ENCODE data around the gene JMJD1C.
"Not testable (repeated sequence)": the region's sequence is repeated elsewhere in the genome, so short reads cannot be mapped to it uniquely, and the experiment has no call there.

Gene JMJD1C

DNA sequence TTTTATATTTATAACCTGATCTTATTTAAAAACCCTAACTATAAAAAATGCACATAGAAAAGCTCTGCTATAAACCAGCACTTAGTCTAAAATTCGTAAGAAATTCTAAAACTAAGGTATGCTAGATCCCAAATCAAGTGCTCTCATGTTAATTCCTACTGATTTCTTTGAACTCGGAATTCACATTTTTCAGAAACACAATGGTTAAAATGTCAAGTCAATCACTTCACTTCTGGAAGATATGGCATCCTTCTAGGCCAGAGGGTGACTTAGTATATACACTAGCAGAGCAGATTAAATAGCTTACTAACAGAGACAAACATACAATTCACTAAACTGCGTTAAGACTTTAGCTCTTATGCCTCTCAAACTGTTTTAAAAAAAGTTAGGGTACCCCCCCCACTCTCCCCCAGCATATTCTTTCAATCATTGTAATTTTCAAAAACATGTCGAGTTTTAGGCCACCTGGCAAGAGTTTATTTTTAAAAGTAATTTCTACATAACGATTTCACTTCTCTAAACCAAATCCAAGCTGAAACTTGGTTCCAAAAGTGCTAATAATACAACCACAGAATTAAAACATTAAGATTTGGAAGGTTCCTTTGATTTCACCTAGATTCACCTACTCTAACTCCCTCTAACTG, 203.2 kb downstream of the JMJD1C start:
- DNase-seq (ENCODE audit: low read depth): no peak

DNA sequence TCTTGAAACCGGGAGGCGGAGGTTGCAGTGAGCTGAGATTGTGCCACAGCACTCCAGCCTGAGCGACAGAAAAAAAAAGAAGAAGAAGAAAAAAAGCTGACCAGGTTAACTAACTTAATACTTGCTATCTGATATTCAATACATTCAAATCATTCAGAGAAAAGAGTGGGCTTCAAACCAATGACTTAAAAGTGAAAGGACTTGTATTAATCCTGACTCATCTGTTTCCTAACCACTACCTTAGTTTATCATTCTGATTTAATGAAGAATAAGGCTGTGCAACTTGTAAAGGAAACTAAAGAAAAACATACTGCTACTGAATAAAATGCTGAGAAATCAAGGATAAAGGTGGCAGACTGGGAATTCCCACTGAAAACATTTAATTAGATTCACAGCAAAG, 204.3 kb downstream of the JMJD1C start:
- peak; percentile 48 for DNase-seq (ENCODE audit: low read depth)

DNA sequence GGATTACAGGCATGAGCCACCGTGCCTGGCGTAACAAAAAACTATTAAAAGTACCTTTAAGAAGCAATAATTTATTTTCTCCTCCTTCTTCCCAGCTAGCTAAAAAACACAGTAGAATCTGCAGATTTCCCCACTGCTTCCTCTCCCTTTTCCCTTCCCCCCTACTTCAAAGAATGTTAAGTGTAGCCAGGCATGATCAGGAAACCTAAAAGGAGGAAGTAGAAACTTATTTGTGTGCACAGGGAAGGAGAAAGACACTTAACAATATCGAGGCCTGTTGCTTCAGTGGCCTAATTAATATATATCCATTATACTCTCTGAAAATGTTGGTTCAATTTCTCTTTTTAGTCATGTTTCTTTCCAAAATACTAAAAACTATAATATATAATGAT, 204.9 kb downstream of the JMJD1C start:
- DNase-seq (ENCODE audit: low read depth): no peak

DNA sequence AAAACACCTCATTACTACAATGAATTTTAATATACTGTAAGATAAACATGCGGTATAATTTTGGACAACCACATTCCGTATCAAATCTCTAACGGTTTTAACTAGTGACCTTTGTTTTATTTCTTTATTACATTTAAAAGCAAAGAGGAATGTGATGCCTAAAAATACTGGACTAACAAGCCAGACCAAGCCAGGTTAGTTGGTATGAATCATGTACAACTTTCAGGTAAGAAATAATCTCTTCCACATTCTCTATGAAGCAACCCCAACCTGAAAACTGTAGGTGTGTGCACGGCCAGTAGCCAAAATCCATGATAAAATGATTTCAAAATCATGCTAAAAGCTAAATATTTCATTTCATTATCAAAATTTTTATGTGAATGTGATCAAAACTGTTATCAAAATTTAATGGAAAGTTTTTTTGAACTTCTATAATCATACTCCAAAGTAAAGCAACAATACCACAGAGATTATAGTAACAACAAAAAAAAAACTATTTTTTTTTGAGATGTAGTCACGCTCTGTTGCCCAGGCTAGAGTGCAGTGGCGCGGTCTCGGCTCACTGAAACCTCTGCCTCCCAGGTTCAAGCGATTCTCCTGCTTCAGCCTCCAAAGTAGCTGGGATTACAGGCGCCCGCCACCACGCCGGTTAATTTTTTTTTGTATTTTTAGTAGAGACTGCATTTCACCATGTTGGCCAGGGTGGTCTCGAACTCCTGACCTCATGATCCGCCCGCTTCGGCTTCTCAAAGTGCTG, 205.5 kb downstream of the JMJD1C start:
- no peak for DNase-seq (ENCODE audit: low read depth)

DNA sequence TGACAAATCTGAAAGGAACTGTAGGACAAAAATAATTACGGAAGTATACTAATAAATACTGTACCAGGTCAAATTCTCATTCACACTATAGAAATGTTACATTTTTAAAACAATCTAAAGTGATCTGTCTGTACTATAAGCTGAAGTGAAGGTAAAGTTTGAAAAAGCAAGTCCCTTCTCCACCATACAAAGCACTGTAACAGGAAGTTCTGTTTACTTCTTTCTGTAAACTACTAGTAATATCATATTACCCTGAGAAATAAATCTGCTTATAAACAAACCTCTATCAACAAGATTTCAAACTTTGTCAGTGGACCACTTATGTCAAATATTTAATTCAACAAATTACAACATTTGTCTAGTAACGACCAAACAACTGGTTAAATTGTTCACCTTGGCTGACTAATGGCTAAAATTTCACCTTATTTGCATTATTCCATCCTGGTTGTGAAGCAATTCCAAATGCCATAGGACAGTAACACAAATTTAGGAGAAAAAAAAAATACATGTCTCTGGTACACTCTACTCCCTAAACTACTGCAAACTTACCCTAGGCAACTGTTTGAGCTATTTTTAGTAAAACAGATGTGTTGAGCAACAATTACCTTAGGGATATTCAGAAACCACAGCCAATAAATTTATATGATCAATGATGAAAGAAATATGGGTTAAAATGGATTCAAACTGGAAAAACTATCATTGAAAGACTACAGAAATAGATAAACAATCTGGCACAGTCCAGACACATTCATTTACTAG, 206.7 kb downstream of the JMJD1C start:
- DNase-seq (ENCODE audit: low read depth): no peak

DNA sequence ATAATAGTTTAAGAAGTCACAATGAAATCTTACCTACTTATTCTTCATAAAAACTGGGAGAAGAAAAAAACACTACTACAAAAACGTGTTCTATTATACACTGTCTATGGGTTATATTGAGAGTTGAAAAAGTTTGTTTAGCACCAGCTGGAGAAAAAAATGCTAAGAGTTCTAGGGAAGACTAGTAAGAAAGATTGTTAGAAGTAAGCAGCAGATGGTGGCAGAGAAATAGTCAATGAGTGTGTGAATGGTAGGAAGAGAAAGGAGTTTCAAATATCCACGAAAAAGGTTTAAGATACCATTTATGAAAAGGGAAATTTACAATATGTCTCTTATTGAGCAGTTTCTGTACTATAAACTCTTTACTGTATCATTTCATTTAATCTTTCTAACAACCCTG, 208.0 kb downstream of the JMJD1C start:
- DNase-seq (ENCODE audit: low read depth): no peak

DNA sequence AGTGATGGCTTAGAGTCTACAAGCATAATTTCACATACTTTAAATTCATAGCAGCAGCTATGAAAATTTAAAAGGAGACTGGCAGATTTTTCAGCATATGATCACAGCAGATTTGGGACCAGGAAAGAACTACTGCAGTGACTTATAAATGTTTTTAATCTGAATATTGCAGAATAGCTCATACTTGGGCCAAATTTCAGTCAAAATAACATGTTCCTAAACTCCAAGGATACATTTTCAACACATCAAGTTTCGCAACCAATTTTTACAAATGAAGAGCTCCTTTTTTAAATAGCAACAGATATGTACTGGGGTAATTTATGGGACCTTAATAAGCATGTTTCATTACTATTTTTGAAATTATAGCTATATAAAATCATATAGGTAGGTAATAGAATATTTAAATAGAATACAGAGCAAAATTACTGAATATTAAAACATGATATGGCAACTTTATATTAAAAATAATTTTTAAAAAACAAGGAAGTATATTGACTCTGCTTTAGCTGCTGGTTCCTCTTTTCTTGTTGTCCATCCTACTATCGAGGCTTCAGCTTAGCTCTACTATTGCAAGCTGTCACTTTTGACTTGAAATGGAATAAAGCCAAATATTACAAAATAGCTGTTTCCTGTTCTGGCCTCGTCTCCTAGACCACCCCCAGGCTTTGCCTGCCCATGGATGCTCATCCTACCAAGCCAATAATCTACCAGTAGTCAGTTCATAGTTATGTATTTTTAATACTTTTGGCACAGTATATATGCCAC, 209.6 kb downstream of the JMJD1C start:
- DNase-seq (ENCODE audit: low read depth): peak; percentile 66

DNA sequence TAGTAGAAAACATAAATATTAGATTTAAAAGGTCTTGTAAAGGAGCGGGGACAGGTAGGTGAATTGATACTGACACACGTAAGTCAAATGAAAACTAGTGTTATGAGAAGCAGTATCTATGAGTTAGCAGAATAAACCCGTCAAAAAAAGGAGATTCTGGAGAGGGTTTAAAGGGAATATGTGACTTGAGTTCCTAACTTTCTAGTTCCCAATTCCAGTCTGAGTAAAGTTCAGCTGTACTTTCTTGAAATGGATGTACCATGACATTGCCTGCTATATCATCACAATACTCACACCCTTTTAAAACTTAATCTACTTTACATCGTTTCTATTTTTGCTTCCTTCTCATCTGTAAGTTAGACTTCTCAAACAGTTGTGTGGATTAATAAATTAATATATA, 210.5 kb downstream of the JMJD1C start:
- no peak for DNase-seq (ENCODE audit: low read depth)

DNA sequence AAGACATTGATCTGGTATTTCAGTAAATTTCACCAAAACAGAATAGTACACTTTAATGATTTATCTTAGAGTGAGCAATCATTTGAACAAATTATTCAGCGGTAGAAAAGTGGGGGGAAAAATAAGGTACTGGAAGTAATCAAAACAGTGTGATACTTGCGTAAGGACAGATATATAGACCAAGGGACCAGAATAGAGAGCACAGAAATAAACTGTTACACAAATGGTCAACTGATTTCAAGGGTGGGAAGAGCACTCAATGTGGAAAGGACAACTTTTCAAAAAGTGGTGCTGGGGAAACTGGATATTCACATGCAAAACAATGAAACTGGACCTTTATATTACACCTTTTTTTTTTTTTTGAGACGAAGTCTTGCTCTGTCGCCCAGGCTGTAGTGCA, 212.7 kb downstream of the JMJD1C start:
- no peak for DNase-seq (ENCODE audit: low read depth)

DNA sequence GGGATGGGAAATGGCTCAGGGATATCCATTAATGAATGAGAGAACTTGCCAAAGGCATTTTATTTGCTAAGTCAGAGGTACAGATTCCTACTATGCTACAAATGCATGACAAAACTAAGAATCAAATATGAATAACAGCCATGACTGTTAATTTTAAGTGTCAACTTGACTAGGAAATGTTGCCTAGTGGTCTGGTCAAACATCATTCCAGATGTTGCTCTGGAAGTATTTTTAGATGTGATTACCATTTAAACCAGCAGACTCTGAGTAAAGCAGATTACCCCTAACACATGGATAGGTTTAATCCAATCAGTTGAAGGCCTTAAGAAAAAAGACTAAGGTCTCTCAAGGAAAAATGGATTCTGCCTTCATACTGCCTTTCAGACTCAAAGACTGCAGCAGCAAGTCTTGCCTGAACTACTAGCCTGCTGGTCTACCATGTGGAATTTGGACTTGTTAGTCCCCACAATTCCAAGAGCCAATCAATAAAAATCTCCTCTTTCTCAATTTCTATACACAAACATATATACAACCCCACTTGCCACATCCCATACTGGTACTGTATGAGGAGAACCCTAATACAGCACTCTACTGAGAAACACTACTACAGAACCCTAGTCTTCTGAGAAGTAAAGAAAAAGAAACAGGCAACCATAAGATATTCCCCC, 213.5 kb downstream of the JMJD1C start:
- DNase-seq (ENCODE audit: low read depth): no peak

DNA sequence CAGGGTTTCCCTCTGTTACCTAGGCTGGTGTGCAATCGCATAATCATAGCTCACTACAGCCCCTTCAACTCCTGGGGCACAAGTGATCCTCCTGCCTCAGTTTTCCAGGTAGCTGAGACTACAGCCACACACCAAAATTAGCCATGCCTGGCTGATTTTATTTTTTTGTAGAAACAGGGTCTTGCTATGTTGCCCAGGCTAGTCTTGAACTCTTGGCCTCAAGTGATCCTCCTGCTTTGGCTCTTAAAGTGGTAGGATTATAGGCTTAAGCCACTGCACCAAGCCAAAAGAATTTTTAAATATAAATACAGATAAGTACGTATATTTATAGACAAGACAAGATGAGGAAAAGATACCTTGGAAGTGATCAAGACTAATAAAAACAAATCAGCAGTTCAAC, 215.7 kb downstream of the JMJD1C start:
- DNase-seq (ENCODE audit: low read depth): no peak

DNA sequence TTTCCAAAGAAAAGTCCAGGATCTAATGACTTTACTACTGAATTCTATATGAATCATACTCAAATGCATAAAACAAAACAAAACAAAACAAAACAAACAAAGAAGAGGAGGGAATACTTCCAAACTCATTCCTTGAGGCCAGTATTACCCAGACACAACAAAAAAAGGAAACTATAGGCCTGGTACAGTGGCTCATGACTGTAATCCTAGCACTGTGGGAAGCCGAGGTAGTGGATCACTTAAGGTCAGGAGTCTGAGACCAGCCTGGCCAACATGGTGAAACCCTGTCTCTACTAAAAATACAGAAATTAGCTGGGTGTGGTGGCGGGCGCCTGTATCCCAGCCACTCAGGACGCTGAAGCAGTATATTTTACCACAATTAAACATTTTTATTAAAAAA, 218.0 kb downstream of the JMJD1C start:
- DNase-seq (ENCODE audit: low read depth): no peak

DNA sequence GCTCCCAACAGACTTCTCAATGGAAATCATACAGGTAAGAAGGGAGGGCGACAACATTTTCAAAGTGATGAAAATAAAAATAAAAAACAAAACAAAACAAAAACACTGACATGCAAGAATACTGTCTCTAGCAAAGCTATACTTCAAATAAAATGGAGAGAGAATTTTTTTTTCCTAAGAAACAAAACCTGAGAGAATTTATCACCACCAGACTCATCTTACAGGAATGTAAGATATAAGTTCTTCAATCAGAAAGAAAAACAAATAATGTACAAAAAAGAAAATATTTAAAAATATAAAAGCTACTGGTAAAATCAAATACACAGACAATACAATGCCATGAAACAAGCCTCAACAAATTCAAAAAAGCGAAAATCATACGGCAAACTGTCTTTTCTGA, 219.4 kb downstream of the JMJD1C start:
- peak; percentile 47 for DNase-seq (ENCODE audit: low read depth)

DNA sequence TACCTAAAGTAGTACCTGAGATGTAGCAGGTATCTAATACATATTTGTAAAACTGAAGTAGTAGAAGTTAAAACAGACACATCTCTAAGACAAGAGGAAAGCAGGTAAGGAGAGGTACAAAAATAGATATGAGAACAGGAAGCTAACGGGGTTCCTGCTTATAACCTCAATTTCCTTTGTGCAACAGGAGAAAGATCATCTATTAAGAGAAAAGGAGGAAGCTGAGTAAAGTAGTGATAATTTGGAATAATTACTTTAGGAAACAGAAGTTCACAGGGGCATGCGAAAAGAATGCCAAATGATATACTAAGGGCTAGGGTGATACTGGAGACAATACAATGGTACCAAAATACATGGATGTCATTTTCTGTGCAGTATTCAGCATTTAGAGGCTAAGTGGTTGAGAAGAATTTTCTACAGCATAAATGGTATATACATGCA, 223.9 kb downstream of the JMJD1C start:
- no peak for DNase-seq (ENCODE audit: low read depth)

DNA sequence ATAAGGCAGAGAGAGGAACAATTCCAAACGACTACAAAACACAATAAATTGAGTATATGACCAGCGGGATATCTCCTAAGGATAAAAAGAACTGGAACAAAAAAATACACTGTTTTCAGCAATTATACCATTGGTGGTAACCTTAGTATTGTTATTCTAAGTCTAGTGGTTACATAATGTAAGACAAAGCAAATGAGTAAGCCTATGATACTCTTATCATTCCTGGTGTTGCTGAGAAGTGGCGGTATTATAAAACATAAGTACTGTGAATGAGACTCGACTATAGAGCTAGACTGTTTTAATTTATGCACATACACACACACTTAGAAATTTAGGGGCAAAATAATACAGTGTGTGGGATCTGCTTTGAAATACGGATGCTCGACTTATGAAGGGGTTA, 225.0 kb downstream of the JMJD1C start:
- DNase-seq (ENCODE audit: low read depth): no peak

DNA sequence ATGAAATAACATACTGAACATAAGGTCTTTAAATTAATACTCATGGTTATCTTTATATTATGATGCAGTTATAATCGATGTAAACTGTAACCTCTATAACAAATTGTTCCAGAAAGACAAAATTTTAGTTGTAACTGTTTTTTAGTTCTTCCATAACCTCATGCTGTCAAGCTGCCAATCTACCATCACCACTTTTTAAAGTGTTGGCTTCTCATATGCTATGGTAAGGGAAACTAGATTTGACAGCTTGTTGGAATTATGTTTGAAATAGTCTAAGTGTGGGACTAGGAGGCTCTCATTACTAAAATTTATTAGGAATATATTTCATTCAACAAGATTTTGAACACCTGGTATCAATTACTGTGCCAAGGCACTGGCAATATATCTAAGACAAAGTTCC, 227.3 kb downstream of the JMJD1C start:
- no peak for DNase-seq (ENCODE audit: low read depth)

DNA sequence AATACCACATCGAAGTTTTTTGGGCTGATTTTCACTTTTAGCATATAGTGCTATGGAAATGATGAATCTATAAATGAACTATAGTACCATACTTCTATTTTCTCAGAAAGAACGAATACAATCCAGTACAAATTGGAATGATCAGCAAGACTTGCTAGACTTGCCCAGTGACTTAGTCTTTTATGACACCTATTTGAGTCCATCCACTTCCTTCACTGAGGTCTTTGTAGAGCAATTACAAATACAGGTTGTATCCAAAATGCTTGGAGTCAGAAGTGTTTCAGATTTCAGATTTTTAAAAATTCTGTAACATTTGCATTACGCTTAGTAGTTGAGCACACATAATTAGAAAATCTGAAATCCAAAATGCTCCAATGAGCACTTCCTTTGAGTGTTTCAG, 228.4 kb downstream of the JMJD1C start:
- DNase-seq (ENCODE audit: low read depth): no peak

DNA sequence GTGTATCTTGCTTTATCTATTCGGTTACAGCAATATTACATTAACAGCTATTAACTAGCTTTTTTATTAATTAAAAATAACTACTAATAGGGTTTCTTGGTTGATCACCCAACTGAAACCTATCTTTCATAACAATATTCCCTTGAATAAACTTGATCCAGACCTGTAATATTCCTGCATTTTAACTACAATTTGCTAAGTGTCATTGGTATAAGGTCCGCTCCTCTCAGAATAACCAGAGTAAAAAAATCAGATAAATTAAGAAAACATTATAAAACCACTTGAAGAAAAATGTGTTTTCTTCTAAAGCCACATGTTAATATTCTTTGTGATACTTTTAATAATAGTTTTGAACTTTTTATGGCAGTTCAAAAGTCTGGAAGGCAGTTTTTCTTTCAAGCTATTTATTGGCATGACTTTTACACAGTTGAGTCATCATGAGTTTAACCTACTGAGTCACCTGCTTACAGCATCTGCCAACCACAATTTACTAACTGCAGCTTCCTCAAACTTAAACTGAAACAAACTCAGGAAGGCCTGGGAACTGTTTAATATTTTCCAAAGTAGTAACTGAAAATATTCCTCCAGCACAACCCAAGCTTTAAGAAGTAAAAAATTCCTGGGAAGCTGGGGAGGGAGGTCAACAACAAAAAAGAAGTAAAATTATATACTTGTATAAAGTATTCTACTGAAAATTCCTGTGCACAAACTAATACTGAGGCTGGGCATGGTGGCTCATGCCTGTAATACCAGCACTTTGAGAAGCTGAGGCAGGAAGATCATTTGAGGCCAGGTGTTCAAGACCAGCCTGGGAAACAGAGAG, 229.5 kb downstream of the JMJD1C start:
- DNase-seq (ENCODE audit: low read depth): peak; percentile 95

DNA sequence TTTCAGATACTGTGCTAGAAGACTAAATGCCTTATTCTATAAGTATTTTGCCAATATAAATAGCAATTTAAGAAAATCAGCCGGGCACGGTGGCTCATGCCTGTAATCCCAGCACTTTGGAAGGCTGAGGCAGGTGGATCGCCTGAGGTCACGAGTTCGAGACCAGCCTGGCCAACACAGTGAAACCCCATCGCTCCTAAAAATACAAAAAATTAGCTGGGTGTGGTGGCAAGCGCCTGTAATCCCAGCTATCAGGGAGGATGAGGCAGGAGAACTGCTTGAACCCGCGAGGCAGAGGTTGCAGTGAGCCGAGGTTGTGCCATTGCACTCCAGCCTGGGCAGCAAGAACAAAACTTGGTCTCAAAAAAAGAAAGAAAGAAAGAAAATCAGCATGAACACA, 230.6 kb downstream of the JMJD1C start:
- DNase-seq (ENCODE audit: low read depth): not testable (repeated sequence)

DNA sequence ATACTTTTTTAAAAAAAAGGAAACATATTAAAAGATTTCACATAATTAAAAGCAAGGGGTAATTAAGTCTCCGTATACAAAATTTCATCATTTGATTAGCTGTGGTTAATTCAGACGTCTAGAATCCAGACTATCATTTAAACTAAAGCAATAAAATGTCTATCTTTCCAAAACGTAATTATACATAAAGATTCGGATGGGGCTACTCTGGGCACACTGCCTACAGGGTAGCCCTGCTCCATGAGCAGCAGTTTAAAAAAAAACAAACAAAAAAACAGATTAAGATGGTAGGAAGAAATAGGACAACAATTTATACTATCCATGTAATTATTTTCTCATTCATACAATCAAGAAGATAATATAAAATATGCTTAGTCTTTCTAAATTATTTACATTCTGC, 236.6 kb downstream of the JMJD1C start:
- DNase-seq (ENCODE audit: low read depth): no peak

DNA sequence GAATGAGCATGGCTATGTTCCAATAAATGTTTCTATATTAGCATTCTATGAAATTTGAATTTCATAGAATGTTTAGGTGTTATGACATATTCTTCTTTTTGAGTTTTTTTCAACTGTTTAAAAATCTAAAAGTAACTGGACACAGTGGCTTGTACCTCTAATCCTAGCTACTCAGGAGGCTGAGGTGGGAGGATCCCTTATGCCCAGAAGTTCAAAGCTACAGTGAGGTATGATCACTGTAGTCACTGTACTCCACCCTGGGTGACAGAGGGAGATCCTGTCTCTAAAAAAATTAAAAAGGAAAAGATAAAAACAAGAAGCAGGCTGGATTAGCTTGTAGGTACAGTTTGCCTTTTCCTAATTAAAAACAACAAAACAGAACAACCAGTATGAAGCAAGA, 237.5 kb downstream of the JMJD1C start:
- no peak for DNase-seq (ENCODE audit: low read depth)

All from iris pigment epithelial cell (primary cell).